GM21360 (cell line): ENCODE measurements around the gene TNS3.

ENCODE experiments used
- ATAC-seq: cut with Tn5 transposase; IDR thresholded peaks from one replicate; pipeline ENCODE4 v1.9.1; 2021; ENCODE audit warnings: mild to moderate bottlenecking, moderate library complexity; ENCODE audit not compliant: unreplicated experiment

The TNS3 gene

DNA sequence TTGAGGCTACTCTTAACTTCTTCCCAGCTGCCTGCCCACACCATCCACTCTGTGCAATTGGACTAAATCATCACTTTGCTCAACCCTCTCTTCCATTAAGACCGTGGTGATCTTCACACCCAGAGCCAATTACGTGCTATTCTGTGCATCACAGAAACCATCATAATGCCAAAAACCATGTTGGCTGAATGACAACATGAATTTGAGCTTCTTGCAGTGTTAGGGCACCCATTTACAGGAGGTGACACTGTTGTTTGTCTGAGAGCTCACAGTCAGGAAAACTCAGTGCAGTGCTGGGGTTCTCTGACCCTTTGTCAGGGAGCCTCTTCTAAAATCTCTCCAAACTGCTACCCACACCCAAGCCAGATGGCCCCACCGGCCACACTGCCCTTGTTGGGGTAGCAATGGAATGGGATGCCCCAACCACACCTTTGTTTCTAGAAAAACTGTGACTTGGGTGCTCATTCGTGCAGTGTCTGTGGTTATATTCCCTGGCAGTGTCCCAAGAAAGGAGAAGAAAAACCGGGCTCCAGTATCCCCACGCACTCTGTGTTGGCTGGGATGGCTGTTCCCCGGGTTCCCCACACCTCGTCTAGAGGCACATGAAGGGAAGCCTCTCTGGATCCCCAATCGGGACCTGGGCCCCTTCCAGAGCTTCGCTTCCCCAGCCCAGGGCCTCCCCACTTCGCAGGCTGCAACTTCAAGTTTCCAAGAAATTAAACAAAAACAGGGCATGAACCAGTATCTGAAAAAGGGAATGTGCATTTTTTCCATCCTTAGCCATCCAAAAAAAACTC lies 2.0 kb upstream of the TNS3 start:
- ATAC-seq: no peak

DNA sequence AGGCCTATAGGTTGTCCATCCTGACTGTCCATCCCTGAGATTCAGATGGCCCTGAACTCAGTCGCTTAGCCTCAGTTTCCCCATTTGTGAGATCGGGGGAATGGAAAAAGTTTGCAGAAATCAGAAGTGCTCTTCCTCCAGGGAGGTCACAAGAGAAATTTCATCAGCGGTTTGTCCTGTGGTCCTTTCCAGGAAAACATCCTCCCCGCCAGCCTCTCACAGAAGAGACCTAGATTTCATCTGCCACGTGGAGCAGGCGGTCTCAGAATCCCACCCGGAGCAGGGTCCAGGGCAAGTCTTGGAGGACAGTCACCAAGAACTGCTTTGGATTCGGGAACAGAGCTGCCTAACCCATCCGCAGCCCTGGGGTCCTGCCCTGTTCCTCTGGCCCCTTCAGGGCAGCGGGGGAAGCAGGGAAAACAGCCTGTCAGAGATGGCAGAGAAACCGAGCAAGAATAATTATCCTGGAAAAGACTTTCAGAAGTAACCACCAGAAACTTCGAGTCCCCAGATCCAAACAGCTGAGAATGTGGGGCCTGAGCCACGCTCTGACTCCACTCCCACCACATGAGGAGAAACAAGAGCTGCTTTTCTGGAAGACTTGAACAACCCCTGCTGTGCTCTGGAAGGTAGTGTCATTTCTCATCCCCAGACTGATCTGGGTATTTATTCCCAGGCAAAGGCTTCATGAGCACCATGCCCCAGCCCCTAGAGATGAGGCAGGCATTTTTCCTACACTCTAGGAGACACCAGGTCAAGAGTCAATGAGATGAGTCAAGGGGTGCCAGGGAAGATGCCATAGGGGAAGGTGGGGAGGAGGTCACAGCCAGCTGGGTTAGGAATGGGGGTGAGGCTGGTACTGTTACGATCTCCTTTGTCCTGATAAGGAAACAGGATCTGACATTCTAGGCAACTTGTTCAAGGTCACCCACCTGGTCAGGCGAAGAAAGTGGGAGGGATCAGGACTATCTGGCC lies 1.1 kb upstream of the TNS3 start:
- no peak for ATAC-seq

DNA sequence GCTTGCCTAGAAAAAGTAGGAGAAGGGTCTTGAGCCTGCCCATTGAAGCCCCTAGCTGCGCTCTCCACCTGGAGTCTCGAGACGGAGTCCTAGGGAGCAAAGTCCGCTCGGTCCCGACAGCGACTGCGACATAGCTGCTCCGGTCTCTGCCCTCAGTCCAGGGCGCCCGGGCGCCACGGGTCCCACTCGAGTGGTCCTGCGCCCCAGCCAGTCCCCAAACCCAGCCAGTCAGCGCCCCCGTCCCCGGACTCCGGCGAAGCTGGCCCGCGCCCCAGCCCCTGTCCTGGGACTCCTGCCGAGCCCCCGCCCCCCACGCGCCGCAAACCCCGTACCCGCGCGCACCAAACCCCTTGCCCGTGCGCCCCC lies 490 bp downstream of the TNS3 start:
- no peak for ATAC-seq

DNA sequence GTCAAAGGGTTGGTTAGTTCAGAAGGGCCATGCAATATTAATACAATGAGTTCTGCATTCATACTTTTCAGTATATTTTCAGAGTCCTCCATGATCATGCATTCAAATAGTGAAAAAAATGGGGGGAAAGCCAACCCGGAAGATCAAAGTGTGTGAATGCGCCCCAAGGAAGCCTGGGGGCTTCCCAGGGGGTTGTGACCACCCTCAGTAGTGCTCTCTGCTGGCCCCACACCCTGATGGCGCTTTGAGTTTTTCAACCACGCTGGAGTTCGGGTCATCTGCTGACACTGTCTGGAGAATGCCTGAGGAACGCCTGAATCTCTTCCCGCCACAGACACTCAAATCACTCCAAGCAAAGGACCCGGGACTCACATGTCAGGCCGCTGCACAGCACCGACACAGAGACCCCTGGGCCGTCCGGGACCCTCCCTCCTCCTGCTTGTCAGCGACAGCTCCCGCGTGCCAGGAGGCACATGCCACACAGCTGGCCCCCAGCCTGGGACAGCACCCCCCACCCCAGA lies 1.0 kb downstream of the TNS3 start:
- ATAC-seq: no peak

DNA sequence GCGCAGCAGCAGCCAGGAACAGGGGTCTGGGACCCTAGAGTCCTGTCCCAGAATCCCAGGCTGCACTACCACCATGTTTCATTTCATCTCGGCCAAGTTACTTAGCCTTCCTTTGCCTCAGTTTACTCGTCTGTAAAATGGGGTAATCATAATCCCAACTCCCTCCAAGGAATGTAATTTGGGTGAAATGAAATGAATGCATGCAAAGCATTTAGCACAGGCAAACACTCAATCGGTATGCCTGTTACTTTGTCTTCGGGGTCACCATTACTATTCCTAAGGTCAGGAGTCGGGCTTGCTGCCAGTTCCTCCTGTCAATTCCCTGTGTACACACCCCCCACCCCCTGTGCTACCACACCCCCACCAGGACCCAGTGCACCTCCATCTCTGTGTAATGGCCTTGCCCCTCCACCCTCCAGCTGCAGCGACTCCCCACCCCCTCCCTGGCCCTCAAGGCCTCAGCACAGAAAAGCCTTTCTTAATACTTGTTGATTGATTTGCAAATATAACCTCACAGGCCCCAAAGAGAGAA lies 1.7 kb downstream of the TNS3 start:
- ATAC-seq: no peak

DNA sequence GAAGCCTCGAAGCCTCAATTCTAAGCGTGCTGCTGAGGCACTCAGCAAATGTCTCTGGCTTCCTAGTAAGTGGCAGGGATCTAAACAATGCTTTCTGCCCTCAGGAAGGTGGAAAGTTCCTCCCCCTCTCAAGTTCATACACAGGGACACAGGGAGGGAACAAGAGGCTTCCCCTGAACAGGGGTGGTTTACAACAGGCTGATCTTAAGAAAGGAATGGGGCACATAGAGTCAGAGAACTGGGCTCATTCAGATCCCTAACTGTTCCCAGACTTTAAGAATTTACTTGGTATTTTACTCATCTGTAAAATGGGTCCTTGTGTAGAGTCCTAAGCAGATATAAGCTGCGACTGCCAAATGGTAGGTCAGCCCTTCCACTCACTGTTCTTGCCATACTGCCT lies 2.5 kb downstream of the TNS3 start:
- ATAC-seq: no peak

DNA sequence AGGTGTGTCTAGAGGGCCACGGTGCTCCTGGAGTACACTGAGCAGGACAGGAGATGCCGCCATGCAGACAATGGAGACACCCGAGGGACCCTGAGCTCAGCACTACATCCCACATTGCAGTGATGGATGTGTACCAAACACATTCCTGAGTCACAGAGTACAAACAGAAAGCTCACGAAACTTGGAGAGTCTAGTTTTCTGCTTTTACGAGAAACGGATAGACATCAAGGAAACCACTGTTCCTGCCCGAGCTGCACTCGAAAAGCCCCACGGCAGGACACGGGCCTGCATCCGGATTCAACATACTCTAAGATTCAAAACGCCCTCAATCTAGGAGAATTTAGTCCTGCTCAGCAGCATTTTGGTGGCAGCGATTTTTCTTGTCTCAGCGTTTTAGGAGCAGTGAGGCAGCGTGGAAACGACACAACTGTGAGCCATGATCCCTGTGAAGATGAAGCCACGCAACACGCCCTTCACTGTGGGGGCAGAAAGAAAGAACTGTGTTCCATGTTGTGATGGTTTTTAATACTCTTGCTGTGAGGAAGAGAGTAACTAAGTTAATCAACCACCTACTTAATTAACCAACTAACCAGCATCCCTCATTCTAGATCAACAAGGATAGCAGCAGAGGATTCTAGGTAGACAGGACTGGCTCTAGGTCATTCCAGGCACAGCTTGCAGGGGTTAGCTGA lies 3.2 kb downstream of the TNS3 start:
- ATAC-seq: no peak

DNA sequence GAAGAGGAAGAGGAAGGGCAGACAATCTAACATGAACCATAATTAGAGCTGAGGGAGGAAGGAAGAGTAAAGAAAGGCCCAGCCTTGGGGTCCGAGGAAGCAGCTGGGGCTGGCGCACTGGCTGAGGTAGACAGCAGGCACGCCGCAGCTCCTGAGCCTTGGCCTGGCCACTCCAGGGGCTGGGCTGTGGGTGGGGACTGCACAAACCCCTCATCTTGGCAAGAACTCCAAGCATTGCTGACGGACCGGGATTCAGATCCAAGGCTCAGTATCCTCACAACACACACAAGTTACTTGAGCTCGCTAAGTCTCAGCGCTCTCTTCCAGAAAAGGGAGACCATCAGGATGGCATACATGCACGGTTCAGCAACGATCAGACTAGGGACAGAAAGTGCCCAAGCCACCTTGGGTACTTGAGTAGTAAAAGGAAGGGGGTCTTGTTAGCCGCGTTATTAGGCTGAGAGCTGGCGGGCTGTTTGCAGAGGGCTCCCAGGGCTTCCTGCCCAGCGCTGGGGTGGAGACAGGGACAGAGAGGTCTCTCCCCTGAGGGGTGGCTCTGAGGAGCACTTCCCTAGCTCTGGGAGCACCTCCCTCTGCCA lies 4.5 kb downstream of the TNS3 start:
- no peak for ATAC-seq

DNA sequence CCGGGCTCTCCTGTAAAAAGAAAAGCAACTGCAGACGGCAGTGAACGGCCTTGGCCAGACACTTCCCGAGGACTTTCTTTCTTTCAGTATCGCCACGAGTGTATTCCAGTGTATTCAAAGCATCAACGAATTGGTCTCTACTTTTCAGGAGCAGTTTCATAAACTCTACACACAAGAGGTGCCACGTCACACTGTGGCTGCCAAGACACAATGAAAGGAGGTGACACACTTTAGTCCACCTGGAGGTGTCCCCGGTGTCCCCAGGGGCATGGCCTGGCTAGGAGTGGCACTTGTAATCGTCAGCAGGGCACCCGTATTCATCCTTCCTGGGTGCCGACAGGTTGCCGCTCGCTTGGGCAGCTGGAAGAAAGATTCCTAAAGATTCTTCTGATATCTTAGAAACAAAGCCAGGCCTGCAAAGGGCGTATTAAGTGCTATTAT lies 5.0 kb downstream of the TNS3 start:
- ATAC-seq: no peak

DNA sequence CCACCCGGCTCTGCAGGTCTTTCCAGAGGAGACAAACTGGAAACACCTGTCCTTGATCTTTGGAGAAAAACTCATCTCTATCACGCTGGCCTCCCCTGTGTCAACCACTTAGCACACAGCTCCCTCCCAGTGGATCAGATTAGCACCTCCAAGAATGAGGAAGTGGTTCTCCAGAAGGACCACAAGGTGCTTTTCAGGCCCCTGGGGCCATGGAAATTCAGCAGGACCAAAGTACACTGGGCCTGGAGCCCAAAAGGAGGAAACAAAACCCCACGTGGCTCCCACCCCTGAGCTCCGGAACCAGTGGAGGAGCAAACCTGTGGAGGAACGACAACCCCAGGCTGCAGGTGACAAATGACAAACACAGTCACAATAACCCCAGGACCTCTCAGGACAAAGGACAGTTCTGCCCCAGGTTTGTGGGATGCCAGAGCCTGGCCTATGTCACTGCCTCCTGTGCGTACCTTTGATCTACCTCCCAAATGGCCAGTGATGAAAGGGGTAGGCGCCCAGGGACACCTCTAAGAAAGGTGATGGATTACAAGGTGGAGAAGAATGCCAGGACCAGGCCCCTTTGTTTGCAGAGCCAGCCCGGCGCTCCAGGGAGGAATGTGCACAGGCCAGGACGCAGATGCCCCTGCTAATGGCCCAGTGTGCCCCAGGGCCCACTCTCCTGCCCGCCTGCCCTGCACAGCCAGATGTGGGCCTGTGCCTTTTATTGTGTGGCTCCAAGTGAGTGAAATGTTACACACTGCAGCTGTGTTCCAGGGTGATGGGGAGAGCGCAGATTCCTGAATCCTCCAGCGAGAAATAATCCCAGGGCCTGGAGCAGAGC lies 5.7 kb downstream of the TNS3 start:
- ATAC-seq: no peak

DNA sequence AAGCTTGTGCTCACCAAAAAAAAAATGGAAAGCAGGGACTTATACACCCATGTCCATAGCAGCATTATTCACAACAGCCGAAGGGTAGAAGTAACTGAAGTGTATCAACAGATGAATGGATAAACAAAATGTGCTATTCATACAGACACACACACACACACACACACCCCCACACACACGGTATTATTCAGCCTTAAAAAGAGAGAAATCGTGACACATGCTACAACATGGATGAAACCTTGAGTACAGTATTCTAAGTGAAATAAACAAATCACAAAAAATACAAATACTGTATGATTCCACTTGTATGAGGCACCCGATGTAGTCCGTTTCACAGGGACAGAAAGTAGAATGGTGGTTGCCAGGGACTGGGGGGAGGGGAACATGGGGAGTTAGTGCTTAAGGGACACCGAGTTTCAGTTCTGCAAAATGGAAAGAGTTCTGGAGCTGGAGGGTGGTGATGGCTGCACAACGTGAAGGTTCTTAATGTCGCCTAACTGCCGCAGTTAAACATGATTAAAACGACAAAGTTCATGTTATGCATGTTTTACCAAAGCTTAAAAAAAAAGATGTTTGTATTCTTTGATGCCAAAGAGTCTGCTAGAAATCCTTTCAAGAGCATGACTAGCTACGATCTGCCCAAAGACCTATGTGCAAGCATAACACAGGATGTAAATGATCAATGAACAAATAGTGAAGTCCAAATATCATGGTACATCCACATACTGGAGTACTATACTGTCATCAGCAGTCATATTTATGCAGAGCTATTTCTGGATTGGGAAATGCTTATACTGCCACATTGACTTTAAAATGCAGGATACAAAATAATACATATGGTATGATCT lies 7.2 kb downstream of the TNS3 start:
- peak; percentile 73 for ATAC-seq

DNA sequence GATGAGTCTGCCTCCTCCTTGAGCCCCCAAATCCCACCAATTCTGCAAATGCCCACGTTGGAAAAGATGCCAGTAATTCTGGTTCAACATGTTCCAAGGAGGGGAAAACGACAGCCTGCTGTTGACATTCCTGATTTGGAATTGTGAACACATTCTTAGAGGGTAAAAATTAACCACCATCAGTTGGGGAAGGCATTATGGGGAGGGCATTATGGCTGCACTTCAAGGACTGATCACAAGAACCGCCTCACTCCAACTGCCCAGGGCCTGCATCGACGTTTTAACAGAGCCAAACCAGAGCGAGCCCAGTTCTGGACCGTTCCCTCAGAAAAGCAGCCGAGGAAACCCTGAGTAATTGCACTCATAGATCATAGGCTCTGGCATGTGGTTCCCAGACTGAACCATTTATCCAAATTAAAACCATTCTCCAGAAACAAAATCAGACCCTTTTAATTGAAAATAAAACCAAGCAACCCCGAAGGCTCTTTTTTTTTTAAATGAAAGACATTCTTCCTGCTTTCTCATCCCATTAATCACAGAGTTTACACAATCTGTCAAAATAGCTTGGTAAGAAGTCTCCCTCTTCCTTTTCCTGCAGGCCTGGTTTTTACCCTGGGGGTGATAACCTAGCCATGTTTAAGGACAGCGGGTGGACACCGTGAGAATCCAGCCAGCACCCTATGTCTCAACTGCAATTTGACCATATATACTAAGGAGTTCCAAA lies 8.0 kb downstream of the TNS3 start:
- ATAC-seq: no peak

DNA sequence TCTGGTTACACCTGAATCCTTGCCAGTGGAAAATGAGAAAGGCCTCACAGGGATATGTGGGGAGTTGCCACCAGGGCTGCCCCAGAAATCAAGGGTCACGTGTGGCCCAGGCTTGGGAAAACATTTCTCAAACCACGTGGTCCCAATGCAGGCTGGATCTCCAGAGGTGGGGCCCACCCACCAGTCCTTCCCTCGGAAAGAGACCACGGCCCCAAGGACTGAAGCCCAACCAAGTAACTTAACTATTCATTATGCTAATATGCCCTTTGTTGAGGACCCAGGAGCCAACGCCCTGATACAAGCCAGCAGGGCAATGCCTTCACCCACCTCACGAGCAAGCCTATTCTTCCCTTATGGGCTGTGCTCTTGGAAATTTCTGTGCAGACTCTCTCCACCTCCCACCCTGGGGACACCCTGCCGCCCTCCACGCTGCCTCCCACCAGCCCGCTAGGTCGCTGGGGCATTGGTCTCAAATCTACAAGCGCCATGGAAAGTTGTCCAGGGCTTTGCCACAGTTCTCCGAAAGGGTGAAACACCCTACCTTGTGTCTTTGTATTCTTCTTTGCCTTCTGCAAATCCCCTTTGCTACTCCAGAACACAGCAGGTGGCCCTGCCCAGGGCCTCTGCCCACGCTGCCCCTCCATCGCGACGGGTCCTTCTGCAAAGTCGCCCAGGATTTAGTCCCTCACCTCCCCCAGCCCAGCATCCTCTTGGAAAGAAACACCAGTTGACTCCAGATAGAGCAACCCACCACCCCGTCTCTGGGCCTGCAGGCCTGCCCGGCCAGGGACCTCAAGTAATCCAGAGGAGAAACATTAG lies 8.8 kb downstream of the TNS3 start:
- no peak for ATAC-seq

DNA sequence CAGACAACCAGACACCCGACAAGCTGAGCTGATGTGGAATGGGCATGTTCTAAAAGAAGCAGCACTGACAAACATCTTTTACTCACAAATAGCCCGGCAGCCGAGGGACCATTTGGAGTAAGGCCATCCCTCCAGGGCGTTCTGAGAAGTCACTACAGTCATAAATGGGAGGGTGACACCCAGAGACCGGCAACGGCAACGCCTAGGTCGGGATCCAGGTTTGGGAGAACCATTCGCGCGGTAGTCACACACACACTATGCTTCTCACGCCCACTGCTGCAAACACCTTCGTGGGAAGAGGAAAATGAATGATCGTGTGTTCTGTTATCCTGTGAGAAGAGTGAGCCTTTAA lies 9.8 kb downstream of the TNS3 start:
- ATAC-seq: no peak

DNA sequence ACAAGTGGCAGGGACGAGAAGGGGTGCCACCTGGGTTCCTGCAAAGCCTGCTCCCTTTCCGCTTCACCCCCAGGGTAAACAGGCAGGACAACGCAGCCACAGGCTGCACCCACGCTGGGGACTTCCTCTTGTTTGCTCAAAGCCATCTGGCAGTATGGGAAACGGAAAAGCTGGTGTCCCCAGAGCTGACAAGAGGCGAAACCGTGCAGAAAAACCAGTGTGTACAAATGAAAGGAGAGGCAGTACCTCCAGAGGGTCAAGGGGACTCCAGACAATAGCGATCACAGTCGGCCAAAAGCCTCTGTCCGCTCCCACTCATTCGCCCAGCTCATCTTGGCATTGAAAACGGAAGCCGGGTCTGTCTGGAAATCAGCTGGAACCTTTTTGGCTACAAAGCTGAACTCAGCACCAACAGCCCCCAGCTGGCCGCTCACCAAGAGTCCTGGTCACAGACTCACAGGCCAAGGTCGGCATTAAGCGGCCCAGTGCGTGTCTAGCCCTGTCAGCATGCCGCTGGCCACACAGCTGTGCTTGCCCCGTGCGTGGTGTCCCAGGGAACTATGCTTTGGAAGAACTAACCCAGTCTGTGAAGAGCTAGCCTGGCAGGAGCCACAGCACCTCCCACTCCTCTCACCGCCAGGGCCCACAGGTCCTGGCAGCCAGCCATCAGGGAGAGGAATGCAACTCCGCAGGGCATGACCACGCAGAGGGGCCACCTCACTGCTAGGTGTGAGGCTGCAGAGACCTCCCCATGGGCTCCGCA lies 10.4 kb downstream of the TNS3 start:
- ATAC-seq: peak; percentile 46

DNA sequence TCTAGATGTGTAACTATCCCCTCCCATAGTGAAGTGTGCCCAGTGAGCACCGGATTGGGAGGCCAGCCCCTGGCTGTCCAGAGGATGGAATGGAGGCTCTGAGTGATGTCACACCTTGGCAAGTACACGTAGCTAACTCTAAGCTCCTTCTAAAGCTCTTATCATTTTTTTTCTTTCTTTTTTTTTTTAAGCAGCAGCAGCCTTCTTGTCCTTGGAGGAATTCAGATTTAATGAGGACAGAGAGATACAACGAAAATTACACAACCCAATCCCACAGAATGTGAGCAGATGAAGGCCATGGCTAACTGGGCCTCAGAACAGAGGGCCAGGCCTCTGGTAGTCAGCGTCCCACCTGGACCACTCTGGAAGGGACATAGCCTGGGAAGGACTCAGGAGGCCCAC lies 11.3 kb downstream of the TNS3 start:
- ATAC-seq: no peak

DNA sequence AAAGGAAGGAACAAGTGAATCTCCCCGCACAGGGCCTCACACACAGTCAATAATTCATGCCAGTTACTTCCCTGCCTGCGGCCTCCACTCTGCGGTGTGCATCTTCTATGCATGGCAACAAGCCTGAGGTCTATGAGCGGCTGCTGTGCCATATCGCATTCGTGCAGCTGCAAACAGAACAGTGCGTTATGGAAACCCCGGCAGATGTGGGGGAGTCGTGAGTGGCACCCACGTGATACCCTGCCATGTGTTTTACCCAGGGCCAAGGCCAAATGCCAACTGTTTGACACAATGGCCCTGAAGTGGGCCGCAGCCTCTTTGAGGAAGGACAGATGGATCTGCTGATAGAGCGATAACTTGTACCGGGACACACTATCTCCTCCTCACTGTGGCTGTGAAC lies 13.4 kb downstream of the TNS3 start:
- no peak for ATAC-seq
